ENCODE data around the gene LRRC51. TPM values are rescaled to one million over a fixed set of nuclear protein-coding genes. Genes with fewer than 3 reads are reported as not detected.

Gene LRRC51
- total RNA-seq, 2 donors from 2014 or later, result 0.75 to 4.5 TPM

DNA sequence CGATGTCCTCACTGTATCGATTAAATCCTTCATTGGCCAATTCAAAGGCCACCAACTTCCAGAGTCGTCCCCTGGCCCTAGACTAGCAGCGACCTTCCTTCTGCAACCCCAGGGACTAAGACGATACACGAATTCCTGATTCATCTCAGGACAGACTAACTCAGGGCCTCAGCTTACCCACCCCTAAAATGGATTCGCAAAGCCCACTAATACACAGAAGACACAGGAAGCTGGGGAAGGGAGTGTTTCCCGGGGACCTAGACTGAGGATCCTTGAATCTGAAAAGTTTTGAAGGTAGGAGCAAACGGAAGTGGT, 21.9 kb downstream of the LRRC51 start:
- Mint-ChIP-seq H3K4me1 (peaks cover 38% of the 10 kb centered on the region), H3K27me3 (no peaks in the 10 kb centered on the region), H3K4me3 (peak overlapping the region; percentile 93), H3K36me3 (ENCODE audit: low read depth) (peaks cover 7% of the 10 kb centered on the region), H3K27ac (peak overlapping the region; percentile 94)
- DNase-seq (no peak), ATAC-seq (no peak)
- no peaks in the 10 kb centered on the region for H3K9me3 ChIP-seq (ENCODE audit: control insufficient read depth, low read length, poor library complexity, severe bottlenecking)

DNA sequence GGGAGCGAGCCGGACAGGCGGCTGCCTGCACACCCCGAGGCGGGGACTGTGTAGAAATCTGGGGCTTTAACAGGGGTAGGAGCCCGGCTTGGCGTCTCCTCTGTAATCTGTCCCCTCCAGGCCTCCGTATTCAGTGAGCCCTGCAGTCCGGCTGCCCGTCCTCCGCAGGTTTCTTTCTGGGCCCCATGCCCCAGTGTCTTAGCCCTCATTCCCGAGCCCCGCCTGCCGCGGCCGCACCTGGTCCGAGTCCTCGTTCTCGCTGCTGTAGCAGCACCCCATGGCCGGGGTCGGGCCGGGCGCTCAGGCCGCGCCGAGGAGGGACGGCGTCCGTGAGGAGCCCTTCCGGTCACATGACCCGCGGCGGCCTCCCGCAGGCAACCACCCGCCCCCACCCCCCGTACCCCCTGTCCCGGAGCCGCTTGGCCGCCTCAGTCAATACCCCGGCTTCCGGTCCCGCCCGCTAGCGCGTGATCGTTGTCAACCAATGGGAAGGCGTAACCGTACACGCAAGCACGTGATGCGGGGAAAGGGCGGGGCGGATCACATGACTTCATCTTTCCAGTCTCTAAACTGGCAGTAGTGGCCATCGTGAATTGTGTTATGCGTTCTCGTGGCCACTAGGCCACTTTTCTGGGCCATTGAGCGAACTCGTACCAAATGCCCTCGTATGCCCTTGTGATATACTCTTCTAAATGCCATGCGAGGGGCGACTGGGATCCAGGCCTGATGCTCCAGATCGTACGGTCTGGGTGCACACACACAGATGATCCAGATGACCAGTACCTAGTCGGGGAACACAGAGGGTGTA, 22.5 kb downstream of the LRRC51 start, which contains the start of gene LAMTOR1:
Gene LAMTOR1 (minus strand): TSS at position 352 of the 808 bp plus-strand sequence. CDS start 73 bp downstream, at position 279.
- ATAC-seq (peak; percentile 98), DNase-seq (peak; percentile 88 to 92 (median 91))
- Mint-ChIP-seq H3K36me3 (ENCODE audit: low read depth) (peaks cover 4% of the 10 kb centered on the region), H3K4me3 (peak within 1 kb of the TSS; percentile 93), H3K27me3 (no peaks in the 10 kb centered on the region), H3K27ac (peak within 1 kb of the TSS; percentile 94), H3K4me1 (peaks cover 35% of the 10 kb centered on the region)
- H3K9me3 ChIP-seq (ENCODE audit: control insufficient read depth, low read length, poor library complexity, severe bottlenecking), result no peaks in the 10 kb centered on the region

DNA sequence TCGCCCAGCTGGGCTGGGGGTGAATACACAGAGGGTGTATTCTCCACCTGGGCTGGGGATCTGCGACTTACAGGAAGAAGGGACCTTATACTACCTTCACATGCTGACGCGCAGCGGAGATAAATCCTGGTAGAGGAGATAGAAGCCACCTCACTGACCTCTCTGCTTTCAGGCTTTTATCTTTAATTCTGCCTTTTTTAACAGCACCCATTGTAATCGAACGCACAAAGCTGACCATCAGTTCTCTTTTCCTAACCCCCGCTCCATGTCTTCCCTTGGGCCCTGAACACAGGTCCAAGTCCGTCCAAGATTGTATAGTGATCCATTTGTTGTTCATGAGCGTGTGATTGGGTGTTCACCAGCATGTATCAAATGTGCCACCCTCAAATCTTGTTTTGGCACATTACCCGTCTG, 23.1 kb downstream of the LRRC51 start:
- H3K4me3 Mint-ChIP-seq, result peak overlapping the region; percentile 93
- H3K27ac Mint-ChIP-seq, result peak overlapping the region; percentile 94

DNA sequence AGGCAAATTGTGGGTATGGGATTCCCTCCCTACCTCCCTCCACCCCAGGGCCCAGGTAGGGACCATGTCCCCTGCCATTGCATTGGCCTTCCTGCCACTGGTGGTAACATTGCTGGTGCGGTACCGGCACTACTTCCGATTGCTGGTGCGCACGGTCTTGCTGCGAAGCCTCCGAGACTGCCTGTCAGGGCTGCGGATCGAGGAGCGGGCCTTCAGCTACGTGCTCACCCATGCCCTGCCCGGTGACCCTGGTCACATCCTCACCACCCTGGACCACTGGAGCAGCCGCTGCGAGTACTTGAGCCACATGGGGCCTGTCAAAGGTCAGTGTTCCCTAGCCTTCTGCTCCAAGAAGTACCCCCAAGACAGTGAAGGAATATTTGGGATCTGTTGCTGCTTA, 25.2 kb downstream of the LRRC51 start, which contains the start of gene TOMT:
Gene TOMT (plus strand): TSS at position 37 of the 400 bp plus-strand sequence. CDS start 28 bp downstream, at position 65.
- H3K4me3 Mint-ChIP-seq, result no peak within 1 kb of the TSS
- peaks cover 6% of the 10 kb centered on the region for H3K36me3 Mint-ChIP-seq (ENCODE audit: low read depth)
- H3K27me3 Mint-ChIP-seq, result no peaks in the 10 kb centered on the region
- ATAC-seq (no peak), DNase-seq (no peak)
- H3K27ac Mint-ChIP-seq, result peak within 1 kb of the TSS; percentile 94
- H3K4me1 Mint-ChIP-seq, result peaks cover 31% of the 10 kb centered on the region
- no peaks in the 10 kb centered on the region for H3K9me3 ChIP-seq (ENCODE audit: control insufficient read depth, low read length, poor library complexity, severe bottlenecking)

More for the DNA sequence above, 23.1 kb downstream of the LRRC51 start:
- no peaks in the 10 kb centered on the region for H3K9me3 ChIP-seq (ENCODE audit: control insufficient read depth, low read length, poor library complexity, severe bottlenecking)
- ATAC-seq (no peak), DNase-seq (no peak)
- H3K27me3 Mint-ChIP-seq, result no peaks in the 10 kb centered on the region
- peaks cover 4% of the 10 kb centered on the region for H3K36me3 Mint-ChIP-seq (ENCODE audit: low read depth)
- H3K4me1 Mint-ChIP-seq, result peaks cover 35% of the 10 kb centered on the region

DNA sequence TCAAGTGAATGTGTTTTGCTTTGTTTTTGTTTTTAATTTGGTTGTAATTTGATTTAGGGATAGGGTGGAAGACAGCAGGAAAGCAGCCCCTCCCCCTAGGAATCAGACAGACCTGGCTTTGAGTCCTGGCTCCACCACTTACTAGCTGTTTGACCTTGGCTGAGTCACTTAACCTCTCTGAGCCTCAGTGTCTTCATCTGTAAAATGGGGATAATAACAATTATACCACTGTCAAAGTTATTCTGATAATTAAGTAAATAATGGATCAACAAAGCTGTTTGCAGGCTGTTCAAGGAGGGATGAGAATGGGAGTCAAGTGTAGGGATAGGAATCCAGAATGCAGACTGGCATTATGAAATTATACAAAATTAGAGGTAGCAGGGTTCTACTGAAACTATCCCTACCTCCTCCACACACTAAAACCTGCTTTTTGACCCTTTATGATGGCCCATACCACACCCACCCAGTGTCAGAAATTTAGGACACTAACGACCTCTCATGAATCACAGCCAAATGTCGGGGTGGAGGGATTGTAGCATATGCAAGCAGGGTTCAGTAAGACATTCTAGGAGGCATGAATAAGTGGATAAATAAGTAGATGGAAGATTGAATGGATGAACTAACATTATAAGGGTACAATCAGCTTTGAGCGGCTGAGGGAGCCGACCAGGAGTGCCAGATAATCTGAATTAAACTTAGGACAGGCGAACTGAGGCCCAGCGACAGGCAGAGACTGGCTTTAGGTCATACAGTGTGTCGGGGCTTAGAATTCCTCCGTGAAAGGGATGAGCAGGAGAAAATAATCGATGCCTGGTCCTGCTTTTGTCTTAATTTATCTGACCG, 30.9 kb downstream of the LRRC51 start:
- DNase-seq (no peak), ATAC-seq (no peak)
- Mint-ChIP-seq H3K4me3 (peak overlapping the region; percentile 96), H3K27ac (peak overlapping the region; percentile 99), H3K36me3 (ENCODE audit: low read depth) (peaks cover 7% of the 10 kb centered on the region), H3K4me1 (peaks cover 20% of the 10 kb centered on the region), H3K27me3 (no peaks in the 10 kb centered on the region)
- no peaks in the 10 kb centered on the region for H3K9me3 ChIP-seq (ENCODE audit: control insufficient read depth, low read length, poor library complexity, severe bottlenecking)

DNA sequence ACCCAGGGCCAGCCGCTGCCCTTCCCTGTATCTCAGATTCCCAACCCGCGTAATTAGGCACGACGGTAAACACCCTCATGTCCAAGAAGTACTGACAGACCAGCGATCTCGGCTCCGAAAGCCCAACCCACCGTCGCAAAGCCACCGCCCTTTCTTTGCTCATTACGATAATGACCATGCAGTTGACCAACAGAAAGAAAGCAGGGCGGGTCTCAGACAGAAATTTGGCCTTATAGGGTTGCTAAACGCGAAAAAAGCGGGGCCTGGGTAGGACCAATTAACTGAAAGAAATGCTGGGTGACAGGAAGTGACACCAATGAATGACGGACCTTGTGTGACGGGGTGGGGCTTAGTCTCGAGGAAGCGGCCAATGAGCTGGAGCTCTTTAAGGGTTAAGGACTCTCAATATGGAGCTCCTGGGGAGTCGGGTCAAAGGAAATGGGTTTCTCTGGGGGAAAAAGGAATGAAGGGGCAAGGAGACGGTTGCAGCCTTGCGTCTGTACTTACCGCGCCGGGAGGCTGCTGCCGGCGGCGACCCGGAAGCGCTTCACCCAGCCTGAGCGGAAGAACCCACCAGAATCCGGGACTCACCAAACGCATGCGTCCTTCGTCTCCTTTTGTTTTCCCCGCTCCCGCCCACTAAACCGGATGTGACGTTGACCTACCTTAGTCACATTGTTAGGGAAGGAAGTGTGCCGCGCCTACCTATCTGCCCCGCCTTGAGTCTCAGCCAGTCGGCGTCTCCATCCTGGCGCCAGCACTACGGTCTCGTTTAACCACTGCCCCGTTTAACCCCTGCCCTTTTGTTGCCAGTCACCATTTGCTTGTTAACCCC, 31.7 kb downstream of the LRRC51 start, which contains the start of gene ANAPC15:
Gene ANAPC15 (minus strand): TSS at position 553 of the 835 bp plus-strand sequence. CDS start 1,419 bp downstream, outside the sequence.
- ATAC-seq, result peak; percentile 89
- Mint-ChIP-seq H3K36me3 (ENCODE audit: low read depth) (peaks cover 7% of the 10 kb centered on the region), H3K27ac (peak within 1 kb of the TSS; percentile 99), H3K4me1 (peaks cover 20% of the 10 kb centered on the region), H3K4me3 (peak within 1 kb of the TSS; percentile 96), H3K27me3 (no peaks in the 10 kb centered on the region)
- DNase-seq, result peak; percentile 82 to 93 (median 91)
- no peaks in the 10 kb centered on the region for H3K9me3 ChIP-seq (ENCODE audit: control insufficient read depth, low read length, poor library complexity, severe bottlenecking)

DNA sequence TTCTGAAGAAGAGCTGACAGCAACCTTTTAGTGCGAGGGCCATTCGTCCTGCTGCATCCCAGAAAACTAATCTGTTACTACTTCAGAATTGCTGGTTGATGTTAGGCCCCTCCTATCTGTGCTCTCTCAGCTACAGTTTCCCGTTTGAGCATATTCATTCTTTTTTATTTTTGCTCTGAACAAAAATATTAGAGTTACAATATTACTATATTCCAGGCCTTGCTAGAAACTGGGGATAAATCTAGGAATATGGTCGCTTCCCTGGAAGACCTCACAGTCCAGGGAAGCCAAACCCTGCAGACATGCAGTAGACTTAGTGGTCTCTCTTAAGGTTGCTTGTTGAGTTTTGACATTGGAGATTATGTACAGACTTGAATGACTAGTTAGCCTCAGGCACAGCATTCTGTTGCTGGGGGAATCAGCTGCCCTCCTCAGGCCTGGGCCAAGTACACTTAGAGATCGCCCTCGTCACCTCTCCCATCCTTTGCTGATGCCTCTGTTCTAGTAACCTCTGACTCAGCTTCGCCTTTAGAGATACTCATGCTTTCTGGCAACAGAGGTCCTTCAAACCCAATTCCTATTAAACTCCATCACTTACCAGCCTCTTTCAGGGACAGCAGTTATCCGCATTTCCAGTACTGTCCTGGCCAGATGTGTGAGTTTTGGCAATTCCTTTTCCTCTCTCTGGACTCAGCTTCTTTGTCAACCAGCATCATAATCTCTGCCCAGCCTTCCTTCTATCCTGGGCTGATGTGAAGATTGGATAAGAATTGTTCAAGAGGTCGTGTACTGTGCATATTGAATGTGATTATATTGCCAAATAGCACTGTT, 32.5 kb downstream of the LRRC51 start:
- H3K4me3 Mint-ChIP-seq, result peak overlapping the region; percentile 96
- no peak for ATAC-seq

DNA sequence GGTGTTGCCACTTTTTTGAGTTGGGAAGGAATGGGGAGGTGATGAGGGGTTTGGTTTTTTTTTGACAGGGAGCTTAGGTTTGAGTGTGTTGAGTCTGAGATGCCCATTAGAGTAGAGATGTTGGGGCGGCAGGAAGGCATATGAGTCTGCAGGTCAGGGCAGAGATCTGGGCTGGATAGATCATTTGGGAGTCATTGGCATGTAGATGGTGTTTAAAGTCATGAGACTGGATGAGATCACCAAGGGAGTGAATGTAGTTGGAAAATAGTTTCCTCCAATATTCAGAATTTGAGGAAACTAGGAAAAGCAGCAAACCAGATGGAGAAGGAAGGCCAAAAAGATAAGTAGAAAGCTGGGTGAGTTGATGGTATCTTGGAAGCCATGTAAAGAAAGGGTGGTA, 33.9 kb downstream of the LRRC51 start:
- no peak for DNase-seq
- H3K27me3 Mint-ChIP-seq, result peaks cover 13% of the 10 kb centered on the region
- peaks cover 5% of the 10 kb centered on the region for H3K36me3 Mint-ChIP-seq (ENCODE audit: low read depth)
- peak overlapping the region; percentile 1 for H3K27ac Mint-ChIP-seq
- H3K9me3 ChIP-seq (ENCODE audit: control insufficient read depth, low read length, poor library complexity, severe bottlenecking), result no peaks in the 10 kb centered on the region
- no peak overlapping the region for H3K4me3 Mint-ChIP-seq
- ATAC-seq, result no peak
- H3K4me1 Mint-ChIP-seq, result peaks cover 20% of the 10 kb centered on the region

More for the DNA sequence above, 32.5 kb downstream of the LRRC51 start:
- H3K36me3 Mint-ChIP-seq (ENCODE audit: low read depth), result peaks cover 5% of the 10 kb centered on the region
- H3K4me1 Mint-ChIP-seq, result peaks cover 20% of the 10 kb centered on the region
- H3K27ac Mint-ChIP-seq, result peak overlapping the region; percentile 99
- DNase-seq, result no peak
- H3K9me3 ChIP-seq (ENCODE audit: control insufficient read depth, low read length, poor library complexity, severe bottlenecking), result no peaks in the 10 kb centered on the region
- peaks cover 2% of the 10 kb centered on the region for H3K27me3 Mint-ChIP-seq

DNA sequence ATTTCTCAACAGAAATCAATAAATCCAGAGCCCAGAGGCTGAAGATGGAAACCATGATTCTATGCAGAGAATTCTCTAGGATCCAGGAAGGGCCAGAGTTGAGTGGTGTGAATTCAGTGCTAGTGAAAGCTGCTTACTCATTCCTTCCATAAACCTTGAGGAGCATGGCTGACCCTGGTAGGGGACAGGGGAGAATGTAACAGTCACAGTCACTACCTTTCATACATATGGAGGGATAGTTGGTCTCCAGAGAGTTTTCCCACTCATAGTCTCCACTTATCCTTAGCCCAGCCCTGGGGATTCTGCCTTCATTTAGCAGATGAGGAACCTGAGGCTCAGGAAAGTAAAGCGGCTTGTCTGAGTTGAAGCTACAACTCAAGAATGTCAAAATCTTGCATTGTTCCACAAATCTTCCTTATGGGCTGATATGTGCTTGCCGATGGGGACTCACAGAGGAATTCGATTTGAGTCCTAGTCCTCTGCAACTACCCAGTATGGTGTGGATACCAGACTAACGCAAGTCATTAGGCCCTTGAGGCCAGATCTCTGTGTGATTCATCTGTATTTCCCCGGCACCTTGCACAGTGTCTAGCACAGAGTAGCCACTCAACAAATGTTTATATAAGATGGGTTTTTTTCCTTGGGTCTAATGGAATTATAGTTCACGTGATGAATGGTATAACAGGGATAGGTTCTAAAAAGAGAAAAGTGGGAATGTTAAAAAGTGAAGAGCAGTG, 35.5 kb downstream of the LRRC51 start:
- H3K36me3 Mint-ChIP-seq (ENCODE audit: low read depth), result peaks cover 2% of the 10 kb centered on the region
- no peaks in the 10 kb centered on the region for H3K9me3 ChIP-seq (ENCODE audit: control insufficient read depth, low read length, poor library complexity, severe bottlenecking)
- no peak for DNase-seq
- H3K27ac Mint-ChIP-seq, result no peak overlapping the region
- H3K27me3 Mint-ChIP-seq, result peaks cover 20% of the 10 kb centered on the region
- ATAC-seq, result no peak
- H3K4me1 Mint-ChIP-seq, result peaks cover 12% of the 10 kb centered on the region
- H3K4me3 Mint-ChIP-seq, result no peak overlapping the region

DNA sequence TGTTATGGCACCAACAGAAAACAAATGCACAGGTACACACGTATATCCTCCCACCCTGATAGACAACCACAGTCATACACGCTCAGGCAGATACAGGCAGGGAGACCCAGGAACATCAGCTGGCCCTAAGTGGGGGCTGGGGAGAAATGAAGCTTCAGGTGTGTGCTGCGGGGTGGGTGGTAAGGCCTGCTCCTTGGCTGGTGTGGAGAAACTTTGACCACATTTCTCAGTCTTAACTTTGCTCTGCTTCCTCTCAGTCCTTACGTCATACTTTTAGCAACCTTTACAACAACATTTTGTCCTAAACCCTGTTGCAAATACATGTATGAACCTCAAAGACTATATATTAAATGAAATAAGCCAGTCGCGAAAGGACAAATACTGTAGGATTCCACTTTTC, 38.5 kb downstream of the LRRC51 start:
- Mint-ChIP-seq H3K4me1 (no peaks in the 10 kb centered on the region), H3K4me3 (no peak overlapping the region), H3K27ac (no peak overlapping the region), H3K36me3 (ENCODE audit: low read depth) (peaks cover 2% of the 10 kb centered on the region), H3K27me3 (peaks cover 39% of the 10 kb centered on the region)
- H3K9me3 ChIP-seq (ENCODE audit: control insufficient read depth, low read length, poor library complexity, severe bottlenecking), result no peaks in the 10 kb centered on the region
- no peak for ATAC-seq
- DNase-seq, result no peak

DNA sequence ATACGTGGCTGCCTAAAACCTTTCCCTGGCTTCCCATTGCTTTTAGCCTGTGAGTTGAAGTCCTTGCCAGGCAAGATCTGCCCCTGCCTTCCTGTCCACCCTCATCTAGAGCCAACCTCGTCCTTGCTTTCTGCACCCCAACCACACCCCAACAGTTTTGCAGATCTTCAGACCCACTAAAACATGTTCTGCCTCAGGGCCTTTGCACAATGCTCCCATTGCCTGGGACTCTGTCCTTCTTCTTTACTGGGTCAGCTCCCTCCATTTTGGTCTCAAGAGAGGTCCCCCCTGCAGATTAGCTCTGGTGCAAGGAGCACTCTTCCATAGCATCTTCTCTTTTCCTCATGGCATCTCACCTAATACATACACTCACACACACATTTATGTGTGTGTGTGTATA, 40.3 kb downstream of the LRRC51 start:
- ATAC-seq (no peak), DNase-seq (no peak)
- Mint-ChIP-seq H3K27me3 (peaks cover 41% of the 10 kb centered on the region), H3K4me3 (no peak overlapping the region), H3K27ac (no peak overlapping the region), H3K36me3 (ENCODE audit: low read depth) (peaks cover 2% of the 10 kb centered on the region), H3K4me1 (no peaks in the 10 kb centered on the region)
- no peaks in the 10 kb centered on the region for H3K9me3 ChIP-seq (ENCODE audit: control insufficient read depth, low read length, poor library complexity, severe bottlenecking)

Data from T-helper 17 cell (primary cell).